ENCODE data around the gene IL25. TPM values are rescaled to one million over a fixed set of nuclear protein-coding genes. Genes with fewer than 3 reads are reported as not detected.

The IL25 gene
- total and polyA plus RNA-seq, 2 of the 8 experiments (the other 6 are each of a cell fraction or from before 2014, with no cell fraction given) = not detected

DNA sequence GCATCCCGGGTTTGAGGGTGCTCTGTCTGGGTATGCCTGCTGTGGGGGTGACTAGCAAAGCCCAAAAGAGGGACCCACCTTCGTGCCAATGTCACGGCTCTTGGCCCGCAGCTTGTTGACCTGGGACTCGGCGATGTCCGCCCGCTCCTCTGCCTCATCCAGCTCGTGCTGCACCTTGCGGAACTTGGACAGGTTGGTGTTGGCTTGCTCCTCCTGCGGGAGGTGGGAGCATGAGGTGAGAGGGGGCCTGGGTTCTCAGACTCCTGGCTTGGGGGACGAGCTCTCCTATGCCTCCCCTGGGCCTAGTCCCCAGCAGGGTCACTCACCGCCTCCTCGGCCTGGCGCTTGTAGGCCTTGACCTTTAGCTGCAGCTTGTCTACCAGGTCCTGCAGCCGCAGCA, 41.1 kb downstream of the IL25 start:
- no peak overlapping the region for H3K56ac ChIP-seq (replicated peaks; ENCODE audit: insufficient read length, low read depth, low read length)
- H4K8ac ChIP-seq (ENCODE audit: extremely low read depth, insufficient read depth, low read length) = no peak overlapping the region
- H3K9ac ChIP-seq (replicated peaks in 1 of 4; ENCODE audit: extremely low read depth in 1 of 4, low read depth in 3 of 4, low read length in 3 of 4) = no peak overlapping the region
- no peak overlapping the region for H4K91ac ChIP-seq (replicated peaks; ENCODE audit: insufficient read length, low read length)
- ChIA-PET CTCF (ENCODE audit: partially characterized antibody) (interaction anchor here (1.1 to 2.5 kb wide), 5 partner anchors 18 to 55 kb away, joined by 3 to 8 read pairs (median 4); no protein-coding TSS in a partner anchor), POLR2A (ENCODE audit: partially characterized antibody) (no interaction called here)
- no peak overlapping the region for H3K18ac ChIP-seq (ENCODE audit: extremely low read depth, low read length)
- H3K4ac ChIP-seq (replicated peaks; ENCODE audit: insufficient read length, low read depth, low read length) = no peak overlapping the region
- H2BK5ac ChIP-seq (ENCODE audit: low read depth, low read length) = no peak overlapping the region
- no peak overlapping the region for H2BK12ac ChIP-seq (ENCODE audit: low read depth, low read length)
- no peak overlapping the region for H2BK20ac ChIP-seq (ENCODE audit: low read length)
- FAIRE-seq (no peak), DNase-seq (ENCODE audit: low read depth in 1 of 2, low spot score in 2 of 2) (no peak)
- H3K27me3 ChIP-seq (replicated peaks in 1 of 4; ENCODE audit: control insufficient read depth in 3 of 4, extremely low read depth in 1 of 4, insufficient read depth in 3 of 4, low read length in 3 of 4) = no peaks in the 10 kb centered on the region
- no peak overlapping the region for H2AK5ac ChIP-seq (ENCODE audit: low read depth, low read length)
- H3K27ac ChIP-seq (ENCODE audit: low read depth, low read length) = no peak overlapping the region
- H3K4me3 ChIP-seq (ENCODE audit: extremely low read depth in 1 of 4, insufficient read depth in 2 of 4, low read depth in 3 of 4, low read length in 4 of 4) = no peak overlapping the region
- no peaks in the 10 kb centered on the region for H3K79me1 ChIP-seq (ENCODE audit: low read depth, low read length)
- TF ChIP-seq ZNF274 (IDR thresholded peaks at IDR 0.05; ENCODE audit: borderline replicate concordance, extremely low read depth, low read length) (no peak), RXRA (IDR thresholded peaks at IDR 0.05; ENCODE audit: insufficient read depth, low read depth, low read length) (no peak), YY1 (IDR thresholded peaks at IDR 0.05; ENCODE audit: low read depth, low read length) (no peak), SUZ12 (IDR thresholded peaks at IDR 0.05; ENCODE audit: low read length) (no peak), GABPA (IDR thresholded peaks at IDR 0.05; ENCODE audit: borderline replicate concordance, insufficient read depth, low read length) (no peak)
- TF ChIP-seq, protein P1, sequence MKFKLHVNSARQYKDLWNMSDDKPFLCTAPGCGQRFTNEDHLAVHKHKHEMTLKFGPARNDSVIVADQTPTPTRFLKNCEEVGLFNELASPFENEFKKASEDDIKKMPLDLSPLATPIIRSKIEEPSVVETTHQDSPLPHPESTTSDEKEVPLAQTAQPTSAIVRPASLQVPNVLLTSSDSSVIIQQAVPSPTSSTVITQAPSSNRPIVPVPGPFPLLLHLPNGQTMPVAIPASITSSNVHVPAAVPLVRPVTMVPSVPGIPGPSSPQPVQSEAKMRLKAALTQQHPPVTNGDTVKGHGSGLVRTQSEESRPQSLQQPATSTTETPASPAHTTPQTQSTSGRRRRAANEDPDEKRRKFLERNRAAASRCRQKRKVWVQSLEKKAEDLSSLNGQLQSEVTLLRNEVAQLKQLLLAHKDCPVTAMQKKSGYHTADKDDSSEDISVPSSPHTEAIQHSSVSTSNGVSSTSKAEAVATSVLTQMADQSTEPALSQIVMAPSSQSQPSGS (IDR thresholded peaks at IDR 0.05; ENCODE audit: low read length) = no peak
- no peak overlapping the region for H2AFZ ChIP-seq (ENCODE audit: low read length)
- H3K23ac ChIP-seq (ENCODE audit: insufficient read length) = no peak overlapping the region
- 94% methylated on average over 16 of the region's 16 CpGs; no CpG with 5 or more reads in 1 of the 2 experiments for WGBS, 2 experiments (ENCODE audit: extremely low coverage in 1 of 2, insufficient coverage in 1 of 2, insufficient read length in 1 of 2, insufficient replicate concordance in 2 of 2, low coverage in 1 of 2, low lambda C conversion rate in 2 of 2, missing lambda C conversion rate in 1 of 2)
- H2BK120ac ChIP-seq (replicated peaks; ENCODE audit: low read depth, low read length) = no peak overlapping the region
- H4K20me1 ChIP-seq (replicated peaks in 1 of 2; ENCODE audit: control insufficient read depth in 1 of 2, insufficient read depth in 2 of 2, low read length in 2 of 2) = no peaks in the 10 kb centered on the region
- no peak overlapping the region for H4K5ac ChIP-seq (ENCODE audit: insufficient read length, low read depth, low read length)
- H3K79me2 ChIP-seq (ENCODE audit: control insufficient read depth in 1 of 2, insufficient read depth in 2 of 2, low read length in 2 of 2) = no peaks in the 10 kb centered on the region
- H2BK15ac ChIP-seq (ENCODE audit: low read length) = no peak overlapping the region
- no peaks in the 10 kb centered on the region for H3K9me3 ChIP-seq (ENCODE audit: insufficient read depth in 2 of 2, low read depth in 1 of 2, low read length in 1 of 2)
- H3K4me1 ChIP-seq (replicated peaks in 1 of 4; ENCODE audit: control insufficient read depth in 3 of 4, insufficient read depth in 4 of 4, low read length in 3 of 4) = no peaks in the 10 kb centered on the region; a peak in 1 of 7 replicates
- no peak overlapping the region for H3K4me2 ChIP-seq (ENCODE audit: insufficient read depth in 1 of 2, low read depth in 2 of 2, low read length in 2 of 2)
- no peaks in the 10 kb centered on the region for H3K36me3 ChIP-seq (ENCODE audit: control insufficient read depth in 2 of 4, insufficient read depth in 4 of 4, low read length in 3 of 4)
- no peaks in the 10 kb centered on the region for H3K23me2 ChIP-seq (ENCODE audit: low read depth, low read length)
- H3K14ac ChIP-seq (ENCODE audit: insufficient read length) = no peak overlapping the region

All from H1 (cell line).